CD4-positive, alpha-beta T cell treated with Interleukin-10 for 1 hour (primary cell): ENCODE measurements around the gene MID1IP1.

Experiments
- DNase-seq: peaks from one replicate; pipeline ENCODE4 v3.0.0-alpha.2; 2020

The MID1IP1 gene, protein sequence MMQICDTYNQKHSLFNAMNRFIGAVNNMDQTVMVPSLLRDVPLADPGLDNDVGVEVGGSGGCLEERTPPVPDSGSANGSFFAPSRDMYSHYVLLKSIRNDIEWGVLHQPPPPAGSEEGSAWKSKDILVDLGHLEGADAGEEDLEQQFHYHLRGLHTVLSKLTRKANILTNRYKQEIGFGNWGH

DNA sequence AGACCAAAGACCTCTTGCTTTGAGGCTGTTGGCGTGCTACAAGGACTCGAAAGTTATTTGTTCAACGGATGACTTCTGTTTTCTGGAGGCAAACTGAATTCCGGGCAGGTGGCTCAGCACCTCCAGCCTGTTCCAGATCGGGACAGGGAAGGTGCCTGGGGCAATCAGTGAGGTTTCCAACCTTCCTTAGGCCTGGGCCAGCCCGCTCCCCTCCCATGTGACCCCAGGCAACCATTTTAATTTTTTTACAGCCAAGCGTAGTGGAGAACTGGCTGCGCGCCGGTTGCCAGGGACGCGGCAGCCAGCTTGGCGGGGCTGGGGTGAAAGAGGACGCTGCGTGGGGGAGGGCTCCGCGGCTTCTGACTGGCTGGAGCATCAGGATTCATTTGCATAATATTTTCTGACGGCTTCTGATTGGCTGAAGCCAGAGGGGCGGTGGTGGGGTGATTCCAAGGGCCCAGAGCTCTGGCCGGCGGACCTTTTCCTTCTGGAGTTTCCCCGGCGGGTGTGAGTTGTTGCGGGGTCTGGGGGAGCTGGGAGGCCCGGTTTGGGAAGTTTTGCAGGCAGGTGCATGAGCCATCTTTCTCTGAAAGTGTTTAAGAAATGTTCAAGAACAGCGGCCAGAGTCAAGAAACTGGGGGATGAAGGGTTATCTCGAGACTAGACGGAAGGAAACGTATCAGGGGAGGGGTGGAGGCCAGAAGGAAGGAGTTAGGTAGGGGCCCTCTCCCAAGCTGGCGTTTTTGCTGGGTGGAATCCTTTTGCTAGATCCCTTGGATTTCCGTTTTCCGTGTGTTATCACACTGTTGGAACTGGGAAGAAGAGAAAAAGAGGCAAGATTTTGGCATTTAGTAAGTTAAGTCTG lies at the start of gene MID1IP1:
Gene MID1IP1, plus strand, starts transcription at position 479 of the 865 bp plus-strand sequence. CDS start 3,488 bp downstream, outside the sequence.
- DNase-seq, result peak; percentile 81

DNA sequence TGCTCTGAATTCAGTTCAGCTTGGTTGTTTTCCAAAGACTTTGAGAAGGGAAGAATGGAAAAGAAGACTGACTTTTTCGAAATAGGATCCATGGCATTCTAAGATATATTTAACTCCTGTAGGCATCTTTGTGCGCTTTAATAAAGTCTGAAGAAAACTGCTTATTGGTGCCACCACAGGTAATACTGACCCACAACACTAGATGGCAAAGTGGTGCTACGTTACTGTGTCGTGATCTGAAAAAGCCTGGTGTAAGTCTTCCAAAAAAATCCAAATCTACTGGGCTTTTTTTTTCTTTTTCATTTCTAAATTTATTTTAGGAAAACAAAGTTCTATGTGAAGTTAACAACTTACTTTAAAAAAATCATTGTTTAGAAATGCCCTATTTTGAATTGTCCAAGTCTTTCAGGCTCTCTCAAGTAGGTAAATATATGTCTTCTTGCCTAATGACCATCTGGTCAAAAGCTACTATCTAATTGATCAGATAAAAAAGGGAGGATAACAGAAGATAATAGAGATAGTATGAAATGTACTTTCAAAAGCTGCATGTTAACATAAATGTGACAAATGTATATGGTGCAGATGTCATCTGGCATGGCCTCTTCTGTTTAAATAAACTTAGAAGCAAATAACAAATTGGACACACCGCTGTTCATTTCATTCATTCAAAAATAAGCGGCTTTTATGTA lies 47.0 kb upstream of the MID1IP1 start:
- DNase-seq, result peak; percentile 47

DNA sequence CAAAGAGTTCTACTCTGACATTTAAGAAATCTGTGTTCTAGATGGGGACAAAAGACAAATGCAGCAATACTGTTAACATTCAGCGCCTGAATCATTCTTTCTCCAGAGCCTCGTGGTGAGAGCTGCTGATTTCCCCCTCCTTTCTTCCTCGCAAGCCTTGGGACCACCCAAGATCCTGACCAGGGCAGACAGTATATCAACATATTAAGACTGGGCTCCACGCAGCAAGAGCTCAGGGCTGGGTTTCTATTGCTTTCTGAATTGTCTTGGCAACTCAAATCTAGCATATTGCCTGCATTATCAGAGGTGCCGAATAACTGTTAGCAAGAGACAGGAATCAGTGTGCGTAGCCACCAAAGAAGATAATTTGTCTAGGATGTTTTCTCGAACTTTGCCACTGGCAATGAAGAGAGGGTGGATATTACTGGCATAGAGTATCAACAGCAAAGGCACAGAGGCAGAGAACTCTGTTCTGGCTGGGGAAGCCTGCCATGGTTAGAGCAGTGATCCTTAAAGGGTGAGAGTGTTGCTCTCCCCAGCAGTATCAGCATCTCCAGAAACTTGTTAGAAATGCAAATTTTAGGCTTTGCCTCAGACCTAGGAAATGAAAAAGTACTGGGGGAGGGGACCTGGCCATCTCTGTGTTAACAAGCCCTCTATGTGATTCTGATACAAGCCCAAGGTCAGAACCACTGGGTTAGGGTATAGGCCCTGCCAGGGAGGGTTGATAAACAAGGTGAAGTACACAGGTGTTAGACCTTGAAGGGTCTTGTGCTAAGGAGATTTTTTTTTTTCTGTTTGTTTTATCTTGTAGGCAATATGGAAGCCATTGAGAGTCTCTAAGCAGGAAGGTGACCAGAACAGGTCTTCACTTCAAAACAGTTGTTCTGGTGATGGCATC lies 46.2 kb upstream of the MID1IP1 start:
- DNase-seq, result no peak

DNA sequence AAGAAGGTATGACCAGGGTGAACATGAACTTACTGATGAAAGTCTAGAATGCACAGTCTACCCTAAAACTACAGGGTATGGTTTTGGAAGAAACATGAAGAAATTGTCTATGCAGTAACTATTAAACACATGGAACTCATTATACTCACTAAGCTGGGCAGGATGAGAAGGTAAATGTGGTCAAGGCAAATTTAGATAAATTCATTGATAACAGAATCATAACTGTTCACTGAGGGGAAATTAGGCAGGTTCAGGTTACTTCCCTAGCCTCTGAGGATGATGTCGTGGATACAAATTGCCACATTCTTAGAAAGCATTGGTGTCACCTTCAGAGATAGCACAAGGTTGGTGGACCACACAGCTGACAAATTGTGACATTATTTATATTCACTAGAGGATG lies 40.4 kb upstream of the MID1IP1 start:
- no peak for DNase-seq

DNA sequence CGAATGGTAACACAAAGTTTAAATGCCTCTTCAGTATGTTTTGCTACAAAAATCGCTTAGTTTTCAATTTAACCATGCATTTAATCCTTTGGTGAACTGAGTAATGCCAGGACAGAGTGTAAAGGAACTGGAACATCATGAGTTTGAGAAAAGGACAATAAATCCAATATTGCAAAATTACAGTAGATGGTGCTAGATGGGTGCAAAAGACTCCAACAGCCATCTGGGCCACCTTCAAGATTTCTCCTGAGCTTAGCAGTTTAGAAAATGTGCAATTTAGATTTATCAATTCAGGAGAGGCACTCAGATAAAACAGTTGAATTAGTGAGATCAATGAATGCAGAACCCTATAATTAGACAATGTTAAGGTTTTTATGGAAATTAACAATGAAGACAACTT lies 33.2 kb upstream of the MID1IP1 start:
- DNase-seq, result peak; percentile 38

DNA sequence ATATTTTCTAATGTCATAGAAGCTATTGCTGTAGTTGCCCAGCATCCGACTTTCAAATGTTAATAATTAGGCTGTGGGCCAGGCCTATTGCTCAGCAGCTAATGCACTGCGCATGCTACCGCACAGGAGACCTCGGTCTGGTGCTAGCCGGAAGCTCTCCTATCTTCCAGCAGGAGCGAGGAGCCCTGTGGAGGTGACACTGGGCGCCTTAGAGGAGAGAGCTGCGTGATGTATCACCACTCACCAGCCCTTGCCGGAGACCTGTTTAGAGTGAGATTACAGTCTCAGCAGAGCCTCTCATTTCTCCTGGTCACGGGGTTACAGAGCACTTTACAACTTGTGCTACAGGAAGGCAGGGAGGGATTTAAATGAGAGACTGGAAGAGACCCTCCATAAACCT lies 31.1 kb upstream of the MID1IP1 start:
- DNase-seq, result no peak

DNA sequence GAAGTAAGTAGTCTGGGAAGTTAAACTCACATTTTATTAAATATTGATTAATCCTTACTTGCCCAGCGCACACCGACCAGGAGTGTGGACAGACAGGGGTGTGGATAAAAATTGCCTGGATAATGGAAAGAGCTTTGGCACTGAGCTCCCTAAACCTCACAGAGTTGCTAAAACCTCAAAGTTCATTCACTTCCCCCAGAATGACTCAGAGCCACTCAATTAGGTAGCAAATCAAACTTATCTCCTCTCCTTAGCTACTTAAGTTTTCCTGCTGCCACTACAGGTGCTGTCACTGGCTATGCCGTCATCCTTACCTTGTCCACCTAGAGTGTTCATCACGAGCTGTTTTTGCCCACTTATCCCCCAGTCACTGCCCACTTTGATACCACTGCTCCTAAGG lies 27.0 kb upstream of the MID1IP1 start:
- no peak for DNase-seq

DNA sequence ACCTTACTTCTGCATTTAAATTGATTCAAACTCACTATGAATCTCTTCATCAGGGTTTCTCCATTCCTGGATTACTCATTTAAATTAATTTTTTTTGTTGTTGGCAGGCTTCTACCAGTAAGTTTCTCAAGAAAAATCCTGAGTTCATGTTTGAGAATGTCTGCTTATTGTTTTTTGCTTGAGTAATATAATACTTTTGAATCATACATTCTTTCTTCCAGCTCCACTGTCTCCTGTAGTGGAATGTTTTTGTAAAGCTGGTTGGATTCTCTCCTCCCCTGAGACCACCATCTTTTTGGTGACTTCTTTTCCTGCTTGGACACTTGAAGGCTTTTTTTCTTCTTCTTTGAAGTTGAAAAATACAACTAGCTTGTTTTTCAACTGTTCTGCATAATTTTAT lies 4.3 kb upstream of the MID1IP1 start:
- DNase-seq, result no peak

DNA sequence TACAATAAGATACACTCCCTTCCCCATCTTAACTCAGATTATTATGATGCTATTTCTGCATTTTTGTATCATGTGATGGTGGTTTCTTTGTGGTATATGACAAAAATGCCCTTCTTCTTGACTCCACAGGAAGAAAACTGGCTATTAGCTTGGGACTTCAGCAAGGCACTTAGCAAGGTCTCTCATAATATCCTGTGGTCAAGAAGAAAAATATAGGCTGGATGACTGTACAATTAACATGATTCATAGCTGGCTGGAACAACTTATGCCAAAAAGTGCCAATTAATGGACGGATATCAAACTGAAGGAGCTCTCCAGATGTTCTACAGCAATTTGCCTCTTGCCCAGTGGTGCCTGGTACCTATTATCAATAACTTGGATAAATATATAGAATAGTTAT lies 2.3 kb upstream of the MID1IP1 start:
- DNase-seq, result no peak

DNA sequence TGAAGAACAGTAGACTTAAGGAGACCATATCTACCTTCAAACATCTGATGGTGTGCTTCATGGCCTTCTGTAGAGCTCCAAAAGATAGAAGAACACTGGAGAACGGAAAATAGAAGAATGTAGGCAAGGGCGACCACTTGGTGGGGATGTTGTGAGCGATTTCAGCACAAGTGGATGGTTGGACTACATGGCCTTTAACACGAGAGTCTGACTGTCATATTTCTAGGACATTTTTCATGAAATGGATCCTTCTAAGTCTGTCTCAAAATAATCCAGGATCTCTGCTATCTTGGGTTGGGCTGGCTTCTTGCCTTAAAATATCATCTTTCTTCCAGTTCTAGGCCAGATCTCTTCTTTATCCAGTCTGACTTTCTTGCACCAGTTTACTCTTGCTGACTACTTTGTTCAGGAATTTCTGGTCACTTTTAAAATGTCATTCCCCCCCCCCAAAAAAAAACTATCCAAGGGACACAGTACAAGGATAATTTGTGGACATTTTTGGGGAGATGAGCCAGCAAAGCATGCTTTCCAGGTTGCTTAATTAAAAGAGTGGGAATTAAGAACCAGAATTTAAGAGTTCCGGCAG lies 1.2 kb upstream of the MID1IP1 start:
- DNase-seq, result peak; percentile 37

DNA sequence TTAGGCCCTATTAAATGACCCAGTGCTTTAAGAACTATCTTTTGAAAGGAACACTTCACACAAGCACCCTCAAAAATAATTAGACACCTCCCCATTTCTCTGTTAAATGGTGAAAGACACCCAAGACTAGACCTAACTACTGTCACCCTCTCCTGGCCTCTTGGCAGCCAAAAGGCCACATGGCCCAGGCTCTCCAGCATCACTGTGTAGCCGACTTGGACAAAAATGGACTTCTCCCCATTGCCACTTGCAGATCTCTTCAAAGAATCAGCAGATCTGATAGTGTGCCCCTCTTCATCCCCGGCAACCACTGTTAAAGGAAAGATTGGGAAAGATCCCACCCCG lies 2.0 kb downstream of the MID1IP1 start:
- no peak for DNase-seq

DNA sequence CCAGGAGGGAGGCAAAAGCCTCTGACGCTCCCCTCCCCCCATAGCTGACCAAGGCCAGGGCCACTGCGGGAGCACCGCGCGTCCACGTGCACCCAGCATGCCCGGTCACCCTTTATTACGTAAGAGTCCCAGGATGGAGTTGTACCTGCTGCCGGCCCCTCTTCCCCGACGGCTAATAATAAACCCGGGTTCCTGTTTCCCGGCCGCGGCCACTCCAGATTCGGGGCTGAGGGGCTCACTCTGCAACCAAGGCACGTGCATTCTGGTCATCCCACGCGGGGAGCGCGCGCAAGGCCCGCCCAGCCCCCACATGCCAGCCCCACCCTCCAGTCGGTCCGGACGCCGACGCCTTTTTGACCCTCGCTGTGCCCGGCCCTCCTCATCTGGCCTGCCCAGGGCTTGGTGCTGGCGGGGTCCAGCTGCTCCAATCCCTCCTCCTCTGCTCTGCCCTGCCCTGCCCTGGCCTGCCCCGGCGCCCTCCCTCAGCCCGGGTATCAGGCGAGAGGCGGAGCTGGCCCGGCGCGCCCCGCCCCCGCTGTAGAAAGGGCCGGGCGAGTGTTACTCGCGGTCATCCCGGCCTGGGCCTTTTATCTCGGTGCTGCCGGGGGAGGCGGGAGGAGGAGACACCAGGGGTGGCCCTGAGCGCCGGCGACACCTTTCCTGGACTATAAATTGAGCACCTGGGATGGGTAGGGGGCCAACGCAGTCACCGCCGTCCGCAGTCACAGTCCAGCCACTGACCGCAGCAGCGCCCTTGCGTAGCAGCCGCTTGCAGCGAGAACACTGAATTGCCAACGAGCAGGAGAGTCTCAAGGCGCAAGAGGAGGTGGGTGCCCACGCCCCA lies 2.6 kb downstream of the MID1IP1 start:
- DNase-seq, result peak; percentile 78

DNA sequence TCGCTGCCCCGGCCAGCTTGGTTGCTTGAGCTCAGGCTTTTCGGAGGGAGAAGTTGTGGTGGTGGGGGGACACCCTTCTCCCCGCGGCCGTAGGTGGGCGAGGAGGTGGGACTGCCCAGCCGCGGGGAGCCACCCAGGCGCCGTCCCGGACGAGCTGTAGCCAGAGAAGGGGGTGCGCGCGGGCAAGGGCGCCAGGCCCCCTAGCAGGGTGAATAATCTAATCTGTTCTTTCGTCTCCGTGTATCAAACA lies 3.1 kb downstream of the MID1IP1 start:
- no peak for DNase-seq

DNA sequence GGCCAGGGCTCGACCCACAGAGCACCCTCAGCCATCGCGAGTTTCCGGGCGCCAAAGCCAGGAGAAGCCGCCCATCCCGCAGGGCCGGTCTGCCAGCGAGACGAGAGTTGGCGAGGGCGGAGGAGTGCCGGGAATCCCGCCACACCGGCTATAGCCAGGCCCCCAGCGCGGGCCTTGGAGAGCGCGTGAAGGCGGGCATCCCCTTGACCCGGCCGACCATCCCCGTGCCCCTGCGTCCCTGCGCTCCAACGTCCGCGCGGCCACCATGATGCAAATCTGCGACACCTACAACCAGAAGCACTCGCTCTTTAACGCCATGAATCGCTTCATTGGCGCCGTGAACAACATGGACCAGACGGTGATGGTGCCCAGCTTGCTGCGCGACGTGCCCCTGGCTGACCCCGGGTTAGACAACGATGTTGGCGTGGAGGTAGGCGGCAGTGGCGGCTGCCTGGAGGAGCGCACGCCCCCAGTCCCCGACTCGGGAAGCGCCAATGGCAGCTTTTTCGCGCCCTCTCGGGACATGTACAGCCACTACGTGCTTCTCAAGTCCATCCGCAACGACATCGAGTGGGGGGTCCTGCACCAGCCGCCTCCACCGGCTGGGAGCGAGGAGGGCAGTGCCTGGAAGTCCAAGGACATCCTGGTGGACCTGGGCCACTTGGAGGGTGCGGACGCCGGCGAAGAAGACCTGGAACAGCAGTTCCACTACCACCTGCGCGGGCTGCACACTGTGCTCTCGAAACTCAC lies 3.6 kb downstream of the MID1IP1 start:
- no peak for DNase-seq

DNA sequence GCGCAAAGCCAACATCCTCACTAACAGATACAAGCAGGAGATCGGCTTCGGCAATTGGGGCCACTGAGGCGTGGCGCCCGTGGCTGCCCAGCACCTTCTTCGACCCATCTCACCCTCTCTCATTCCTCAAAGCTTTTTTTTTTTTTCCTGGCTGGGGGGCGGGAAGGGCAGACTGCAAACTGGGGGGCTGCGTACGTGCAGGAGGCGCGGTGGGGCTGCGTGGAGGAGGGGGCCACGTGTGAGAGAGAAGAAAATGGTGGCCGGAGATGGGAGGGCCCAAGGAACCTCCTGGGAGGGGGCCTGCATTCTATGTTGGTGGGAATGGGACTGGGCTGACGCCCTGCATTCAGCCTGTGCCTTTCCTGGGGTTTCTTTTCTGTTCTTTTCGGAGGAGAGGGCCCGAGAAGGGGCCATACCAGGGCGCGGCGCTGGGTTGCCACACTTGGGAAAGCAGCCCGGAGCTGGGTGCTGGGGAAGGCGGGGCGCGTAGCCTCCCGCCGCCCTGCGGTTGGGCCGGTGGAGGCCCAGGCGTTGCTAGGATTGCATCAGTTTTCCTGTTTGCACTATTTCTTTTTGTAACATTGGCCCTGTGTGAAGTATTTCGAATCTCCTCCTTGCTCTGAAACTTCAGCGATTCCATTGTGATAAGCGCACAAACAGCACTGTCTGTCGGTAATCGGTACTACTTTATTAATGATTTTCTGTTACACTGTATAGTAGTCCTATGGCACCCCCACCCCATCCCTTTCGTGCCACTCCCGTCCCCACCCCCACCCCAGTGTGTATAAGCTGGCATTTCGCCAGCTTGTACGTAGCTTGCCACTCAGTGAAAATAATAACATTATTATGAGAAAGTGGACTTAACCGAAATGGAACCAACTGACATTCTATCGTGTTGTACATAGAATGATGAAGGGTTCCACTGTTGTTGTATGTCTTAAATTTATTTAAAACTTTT lies 4.5 kb downstream of the MID1IP1 start:
- DNase-seq, result peak; percentile 77

DNA sequence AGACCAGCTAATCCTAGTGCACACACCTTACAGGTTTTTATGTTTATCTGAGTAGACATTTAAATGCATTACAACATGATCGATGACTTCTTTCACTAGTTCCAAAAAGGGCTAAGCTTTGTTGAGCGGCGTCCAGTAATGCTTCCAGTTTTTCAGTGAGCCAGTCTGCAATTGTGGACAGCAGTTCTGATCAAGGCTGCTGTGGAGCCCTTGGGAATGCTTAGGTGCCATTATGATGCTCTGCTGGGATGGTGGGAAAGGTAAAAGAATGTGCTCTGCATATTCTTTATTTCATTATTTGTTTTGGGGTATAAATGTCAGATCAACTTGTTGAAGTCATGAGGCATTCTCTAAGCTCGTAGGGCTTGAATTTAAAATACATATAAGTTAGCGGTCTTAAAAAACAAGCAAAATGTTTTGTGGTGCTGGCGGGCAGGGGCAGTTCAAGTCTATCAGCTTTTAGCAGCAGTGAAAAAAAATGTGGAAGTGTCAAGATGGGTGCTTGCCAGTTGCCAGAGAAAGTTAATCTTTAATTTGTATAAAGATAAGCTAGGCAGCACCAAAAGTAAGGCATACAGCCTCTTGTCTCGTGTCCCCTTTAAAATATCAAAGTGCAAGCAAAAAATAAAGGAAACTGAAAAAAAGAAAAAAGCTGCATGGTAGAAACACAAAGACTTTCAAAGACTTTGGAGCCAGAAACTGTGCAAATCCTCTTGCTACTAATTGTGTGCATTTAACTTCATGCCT lies 5.8 kb downstream of the MID1IP1 start:
- no peak for DNase-seq

DNA sequence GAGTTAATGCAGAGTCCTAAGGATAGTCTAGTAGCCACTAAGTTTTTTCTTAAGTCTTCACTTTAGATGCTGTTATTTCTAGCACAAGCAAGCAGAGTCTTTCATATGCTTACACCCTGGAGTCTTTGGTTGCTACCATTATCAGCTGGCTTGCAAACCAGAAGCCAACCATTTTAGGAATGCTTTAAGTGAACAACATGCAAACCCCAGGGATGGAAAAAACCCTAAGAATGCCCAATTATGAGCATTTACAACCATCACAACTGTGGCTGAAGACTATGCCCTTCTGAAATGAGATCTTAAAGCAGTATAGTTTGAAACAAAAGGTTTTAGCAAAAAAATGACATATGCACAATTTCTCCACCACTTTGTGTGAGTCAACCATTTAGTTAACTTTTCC lies 6.6 kb downstream of the MID1IP1 start:
- no peak for DNase-seq

DNA sequence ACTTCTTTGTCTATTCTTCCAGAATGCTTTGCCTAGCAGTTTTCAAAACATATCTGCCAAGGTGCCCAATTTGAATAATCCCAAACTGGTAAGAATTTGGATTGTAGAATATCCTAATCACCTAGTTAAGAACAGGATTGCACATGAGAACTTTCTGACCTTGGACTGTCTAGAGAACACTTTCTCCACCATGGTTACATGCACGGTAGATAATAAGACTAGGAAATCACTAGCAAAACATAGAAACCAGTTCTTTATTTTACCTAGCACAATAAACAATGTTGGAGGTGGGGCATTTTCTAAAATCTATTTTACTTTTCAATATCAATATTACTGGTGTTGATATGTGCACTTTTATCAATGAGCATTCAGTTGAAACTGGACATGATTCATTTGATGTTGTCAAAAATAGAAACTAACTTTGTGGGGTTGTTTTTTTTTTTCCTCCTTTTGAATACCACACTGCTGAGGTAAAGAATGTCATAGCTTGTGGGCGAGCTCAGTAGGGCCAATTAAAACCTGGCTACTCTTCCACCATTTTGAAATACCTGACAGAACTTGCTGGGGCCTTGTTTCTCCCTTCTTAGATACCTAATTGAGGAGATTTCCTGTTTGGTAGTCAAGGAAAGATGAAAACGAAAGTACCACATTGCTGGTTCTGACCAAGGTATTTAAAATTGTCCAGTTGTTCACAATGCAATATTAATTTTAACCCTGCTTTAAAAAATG lies 10.4 kb downstream of the MID1IP1 start:
- DNase-seq, result peak; percentile 55
